GM23338 (cell line): Measurements from ENCODE around the gene RAD54L. TPM values are rescaled to one million over a fixed set of nuclear protein-coding genes. Genes with fewer than 3 reads are reported as not detected.
A peak's percentile ranks its signal among the peaks of the same experiment; 100 is the strongest.

ENCODE experiments used
- ATAC-seq: fragments of 200-7000 bp; cut with Tn5 transposase; 3 replicates; pipeline ENCODE4 v1.9.1; 2020
- DNase-seq: peaks from one replicate; pipeline ENCODE4 v3.0.0-alpha.2; 2015; ENCODE audit warnings: low spot score
- H2AFZ ChIP-seq: fragments of 200-600 bp; sonication (generic); 2 replicates; pipeline ENCODE4 v1.8.0; 2016; ENCODE audit warnings: antibody characterized with exemption, mild to moderate bottlenecking, moderate library complexity
- H3F3A ChIP-seq: fragments of 200-600 bp; sonication (generic); replicated peaks from 2 replicates; pipeline ENCODE4 v1.8.0; 2017; ENCODE audit warnings: antibody characterized with exemption, mixed run types, low read depth
- H3K27ac ChIP-seq: fragments of 200-600 bp; sonication (generic); 2 replicates; pipeline ENCODE4 v1.6.1; 2016; ENCODE audit warnings: low read depth
- H3K27me3 ChIP-seq: fragments of 200-600 bp; sonication (generic); 2 replicates; pipeline ENCODE4 v1.8.0; 2016; ENCODE audit warnings: mild to moderate bottlenecking, mixed run types, moderate library complexity; ENCODE audit not compliant: insufficient read depth
- H3K36me3 ChIP-seq: fragments of 200-600 bp; sonication (generic); 2 replicates; pipeline ENCODE4 v1.8.0; 2016; ENCODE audit warnings: mild to moderate bottlenecking; ENCODE audit not compliant: insufficient read depth
- H3K4me1 ChIP-seq: fragments of 200-600 bp; sonication (generic); 2 replicates; pipeline ENCODE4 v1.8.0; 2016; ENCODE audit warnings: mild to moderate bottlenecking, moderate library complexity; ENCODE audit not compliant: insufficient read depth
- H3K4me2 ChIP-seq: fragments of 200-600 bp; sonication (generic); 2 replicates; pipeline ENCODE4 v1.7.1; 2017; ENCODE audit warnings: mixed run types
- H3K4me3 ChIP-seq: fragments of 200-600 bp; sonication (generic); 2 replicates; pipeline ENCODE4 v1.6.1; 2016; ENCODE audit warnings: mixed run types
- H3K79me2 ChIP-seq: fragments of 200-600 bp; sonication (generic); replicated peaks from 2 replicates; pipeline ENCODE4 v1.8.0; 2017; ENCODE audit warnings: mild to moderate bottlenecking; ENCODE audit not compliant: insufficient read depth
- H3K9me2 ChIP-seq: fragments of 200-600 bp; sonication (generic); 2 replicates; pipeline ENCODE4 v1.8.0; 2017; ENCODE audit not compliant: insufficient read depth
- H4K20me1 ChIP-seq: fragments of 200-600 bp; sonication (generic); replicated peaks from 2 replicates; pipeline ENCODE4 v1.8.0; 2017; ENCODE audit warnings: mild to moderate bottlenecking; ENCODE audit not compliant: insufficient read depth
- H3K27ac Mint-ChIP-seq: 2 replicates; pipeline ENCODE4 v1.8.0; 2020; ENCODE audit warnings: inconsistent platforms, mild to moderate bottlenecking, moderate library complexity, mixed read lengths
- H3K27me3 Mint-ChIP-seq: 3 replicates; pipeline ENCODE4 v1.8.0; 2022; ENCODE audit warnings: low read depth, mild to moderate bottlenecking, moderate library complexity, mixed read lengths, inconsistent platforms; ENCODE audit not compliant: insufficient read depth, poor library complexity
- H3K36me3 Mint-ChIP-seq: 3 replicates; pipeline ENCODE4 v1.8.0; 2021; ENCODE audit warnings: low read depth, mild to moderate bottlenecking, inconsistent platforms, moderate library complexity, mixed read lengths
- H3K4me1 Mint-ChIP-seq: 3 replicates; pipeline ENCODE4 v1.8.0; 2020; ENCODE audit warnings: mild to moderate bottlenecking, inconsistent platforms, mixed read lengths
- H3K4me3 Mint-ChIP-seq: 3 replicates; pipeline ENCODE4 v1.8.0; 2021; ENCODE audit warnings: moderate library complexity, mild to moderate bottlenecking, inconsistent platforms, mixed read lengths
- H3K9me3 Mint-ChIP-seq: 3 replicates; pipeline ENCODE4 v1.8.0; 2020; ENCODE audit warnings: moderate library complexity, mild to moderate bottlenecking, inconsistent platforms, mixed read lengths
- CREB1 ChIP-seq: fragments of 250-450 bp; sonication (Bioruptor Pico); IDR thresholded peaks from 2 replicates; pipeline ENCODE4 v1.5.0; 2020; ENCODE audit warnings: low read depth, mild to moderate bottlenecking, moderate library complexity
- ETS1 ChIP-seq: IDR thresholded peaks from 2 replicates; pipeline ENCODE4 v1.6.1; 2016; ENCODE audit warnings: antibody characterized with exemption
- EZH2 ChIP-seq: fragments of 200-600 bp; sonication (generic); IDR thresholded peaks from one replicate; pipeline ENCODE4 v1.8.0; 2017; ENCODE audit warnings: antibody characterized with exemption, mild to moderate bottlenecking, low read depth; ENCODE audit not compliant: unreplicated experiment
- EZH2phosphoT487 ChIP-seq: fragments of 200-600 bp; sonication (generic); IDR thresholded peaks from one replicate; pipeline ENCODE4 v1.8.1; 2018; ENCODE audit warnings: antibody characterized with exemption; ENCODE audit not compliant: unreplicated experiment
- JUNB ChIP-seq: IDR thresholded peaks from one replicate; pipeline ENCODE4 v1.6.1; 2016; ENCODE audit warnings: antibody characterized with exemption; ENCODE audit not compliant: unreplicated experiment
- REST ChIP-seq: IDR thresholded peaks from one replicate; pipeline ENCODE4 v1.6.1; 2018; ENCODE audit warnings: antibody characterized with exemption; ENCODE audit not compliant: unreplicated experiment
- ZNF114 ChIP-seq: fragments of 250-450 bp; sonication (Bioruptor Pico); IDR thresholded peaks from 2 replicates; pipeline ENCODE4 v1.5.0; 2020; ENCODE audit warnings: mild to moderate bottlenecking, moderate library complexity
- ZNF331 ChIP-seq: fragments of 250-450 bp; sonication (Bioruptor Pico); IDR thresholded peaks from 2 replicates; pipeline ENCODE4 v1.5.0; 2020; ENCODE audit warnings: low read depth, mild to moderate bottlenecking, moderate library complexity
- ZNF462 ChIP-seq: fragments of 250-450 bp; sonication (Bioruptor Pico); IDR thresholded peaks from 2 replicates; pipeline ENCODE4 v1.5.0; 2020; ENCODE audit warnings: mild to moderate bottlenecking, moderate library complexity
- polyA plus RNA-seq: library from polyadenylated mRNA; unstranded; fragments of >200 nt; fragmentation: Nextera tagmentation; extraction: Ambion mirVana; gene quantifications from 2 replicates; pipeline ENCODE4 v1.2.1, GENCODE V29; 2016
- total RNA-seq: library from RNA; depleted of rRNA; stranded (reverse); fragments of >200 nt; shearing (Covaris generic); gene quantifications from 2 replicates; pipeline ENCODE4 v1.2.3, GENCODE V29; 2014

RAD54L gene
- total and polyA plus RNA-seq, 2 experiments from 2014 or later = 26.4 to 48.1 TPM

- Mint-ChIP-seq H3K27me3 (peaks cover 14% of the 10 kb centered on the region), H3K9me3 (no peaks in the 10 kb centered on the region), H3K36me3 (no peaks in the 10 kb centered on the region; the same call in 2 of the 3 replicates), H3K4me3 (no peak overlapping the region), H3K27ac (no peak overlapping the region), H3K4me1 (peaks cover 36% of the 10 kb centered on the region)
- TF ChIP-seq EZH2 = no peak
- peak; percentile 22; the same call in 1 of the 2 replicates for TF ChIP-seq CREB1 (CRISPR knock-in tag)
- Histone ChIP-seq H3K27me3 (no peaks in the 10 kb centered on the region), H3F3A (0 out of 2 replicates have a peak, but pooled peaks cover 6% of the 10 kb centered on the region), H3K36me3 (no peaks in the 10 kb centered on the region), H4K20me1 (no peaks in the 10 kb centered on the region), H3K79me2 (no peaks in the 10 kb centered on the region), H2AFZ (no peak overlapping the region), H3K4me3 (no peak overlapping the region), H3K9me2 (0 out of 2 replicates have a peak, but pooled peaks cover 6% of the 10 kb centered on the region), H3K4me2 (no peak overlapping the region), H3K27ac (peak overlapping the region; percentile 66; the same call in 1 of the 2 replicates), H3K4me1 (peaks cover 29% of the 10 kb centered on the region)
- ATAC-seq (no peak), DNase-seq (no peak)
Measured at GRCh38 chr1:46220808-46221207, 26.8 kb upstream of the RAD54L start.

GRCh38 chr1:46221749-46222148, 25.8 kb upstream of the RAD54L start:
- Histone ChIP-seq H3K36me3 (no peaks in the 10 kb centered on the region), H4K20me1 (no peaks in the 10 kb centered on the region), H3K4me2 (peak overlapping the region; percentile 65), H3F3A (0 out of 2 replicates have a peak, but pooled peaks cover 6% of the 10 kb centered on the region), H3K27me3 (no peaks in the 10 kb centered on the region), H3K9me2 (0 out of 2 replicates have a peak, but pooled peaks cover 6% of the 10 kb centered on the region), H2AFZ (peak overlapping the region; percentile 59; the same call in 1 of the 2 replicates), H3K4me1 (peaks cover 29% of the 10 kb centered on the region), H3K27ac (peak overlapping the region; percentile 66), H3K79me2 (no peaks in the 10 kb centered on the region), H3K4me3 (peak overlapping the region; percentile 32; the same call in 1 of the 2 replicates)
- H3K9me3 Mint-ChIP-seq = no peaks in the 10 kb centered on the region
- ATAC-seq (peak; percentile 54), DNase-seq (peak; percentile 75)
- TF ChIP-seq JUNB (no peak), EZH2phosphoT487 (no peak), CREB1 (CRISPR knock-in tag) (no peak), ZNF462 (CRISPR knock-in tag) (no peak), ZNF331 (CRISPR knock-in tag) (no peak), EZH2 (no peak), ZNF114 (no peak), ETS1 (no peak), REST (no peak)
- peaks cover 36% of the 10 kb centered on the region for H3K4me1 Mint-ChIP-seq
- peak overlapping the region; percentile 21; the same call in 1 of the 3 replicates for H3K4me3 Mint-ChIP-seq
- H3K27ac Mint-ChIP-seq = peak overlapping the region; percentile 21
- H3K36me3 Mint-ChIP-seq = no peaks in the 10 kb centered on the region; the same call in 2 of the 3 replicates
- H3K27me3 Mint-ChIP-seq = peaks cover 9% of the 10 kb centered on the region
